Loucy (cell line): ENCODE results near the gene SNRPA1.
A peak's percentile ranks its signal among the peaks of the same experiment; 100 is the strongest.

Experiments used
- H2AFZ ChIP-seq: fragments of 200-600 bp; sonication (generic); 2 replicates; pipeline ENCODE4 v1.6.0; 2016; ENCODE audit warnings: antibody characterized with exemption, mild to moderate bottlenecking, low read length, moderate library complexity
- H3F3A ChIP-seq: fragments of 200-600 bp; 2 replicates; pipeline ENCODE4 v1.6.0; 2016; ENCODE audit warnings: antibody characterized with exemption, low read depth, mild to moderate bottlenecking
- H3K27me3 ChIP-seq: fragments of 200-600 bp; sonication (generic); 2 replicates; pipeline ENCODE4 v1.6.1; 2014; ENCODE audit warnings: low read length, mild to moderate bottlenecking; ENCODE audit not compliant: insufficient read depth, poor library complexity, severe bottlenecking
- H3K36me3 ChIP-seq: fragments of 200-600 bp; sonication (generic); 2 replicates; pipeline ENCODE4 v1.6.1; 2016; ENCODE audit warnings: low read length; ENCODE audit not compliant: insufficient read depth
- H3K4me1 ChIP-seq: fragments of 200-600 bp; sonication (generic); 2 replicates; pipeline ENCODE4 v1.5.1; 2014; ENCODE audit warnings: low read length, mild to moderate bottlenecking; ENCODE audit not compliant: insufficient read depth, poor library complexity, severe bottlenecking
- H3K4me2 ChIP-seq: fragments of 200-600 bp; sonication (generic); 2 replicates; pipeline ENCODE4 v1.6.0; 2014; ENCODE audit warnings: antibody characterized with exemption, low read length, low read depth, mild to moderate bottlenecking; ENCODE audit not compliant: poor library complexity, severe bottlenecking
- H3K4me3 ChIP-seq: fragments of 200-600 bp; sonication (generic); 2 replicates; pipeline ENCODE4 v1.5.1; 2014; ENCODE audit warnings: low read length, mild to moderate bottlenecking, mixed read lengths; ENCODE audit not compliant: poor library complexity, severe bottlenecking
- H3K79me2 ChIP-seq: fragments of 200-600 bp; sonication (generic); 2 replicates; pipeline ENCODE4 v1.6.1; 2014; ENCODE audit warnings: low read length; ENCODE audit not compliant: insufficient read depth
- H3K9ac ChIP-seq: fragments of 200-600 bp; sonication (generic); 2 replicates; pipeline ENCODE4 v1.6.0; 2014; ENCODE audit warnings: mild to moderate bottlenecking, low read depth, low read length, moderate library complexity; ENCODE audit not compliant: poor library complexity, severe bottlenecking
- H3K9me2 ChIP-seq: fragments of 200-600 bp; sonication (generic); replicated peaks from 2 replicates; pipeline ENCODE4 v1.6.1; 2016; ENCODE audit warnings: low read depth, low read length, mixed read lengths
- H3K9me3 ChIP-seq: fragments of 200-600 bp; sonication (generic); 2 replicates; pipeline ENCODE4 v1.6.1; 2014; ENCODE audit warnings: mild to moderate bottlenecking, antibody characterized with exemption, low read length, low read depth; ENCODE audit not compliant: insufficient read depth
- H4K20me1 ChIP-seq: fragments of 200-600 bp; sonication (generic); 2 replicates; pipeline ENCODE4 v1.6.0; 2014; ENCODE audit warnings: antibody characterized with exemption, low read length, mild to moderate bottlenecking; ENCODE audit not compliant: insufficient read depth, poor library complexity, severe bottlenecking
- EZH2phosphoT487 ChIP-seq: fragments of 200-600 bp; IDR thresholded peaks from 2 replicates; pipeline ENCODE4 v1.6.1; 2018; ENCODE audit warnings: antibody characterized with exemption, mild to moderate bottlenecking, moderate library complexity, borderline replicate concordance
- TF ChIP-seq, protein P1 (sequence below): fragments of 200-600 bp; sonication (generic); conservative IDR thresholded peaks from 2 replicates; pipeline ENCODE4 v1.5.1; 2014; ENCODE audit warnings: mild to moderate bottlenecking, antibody characterized with exemption, low read length

SNRPA1 gene

DNA sequence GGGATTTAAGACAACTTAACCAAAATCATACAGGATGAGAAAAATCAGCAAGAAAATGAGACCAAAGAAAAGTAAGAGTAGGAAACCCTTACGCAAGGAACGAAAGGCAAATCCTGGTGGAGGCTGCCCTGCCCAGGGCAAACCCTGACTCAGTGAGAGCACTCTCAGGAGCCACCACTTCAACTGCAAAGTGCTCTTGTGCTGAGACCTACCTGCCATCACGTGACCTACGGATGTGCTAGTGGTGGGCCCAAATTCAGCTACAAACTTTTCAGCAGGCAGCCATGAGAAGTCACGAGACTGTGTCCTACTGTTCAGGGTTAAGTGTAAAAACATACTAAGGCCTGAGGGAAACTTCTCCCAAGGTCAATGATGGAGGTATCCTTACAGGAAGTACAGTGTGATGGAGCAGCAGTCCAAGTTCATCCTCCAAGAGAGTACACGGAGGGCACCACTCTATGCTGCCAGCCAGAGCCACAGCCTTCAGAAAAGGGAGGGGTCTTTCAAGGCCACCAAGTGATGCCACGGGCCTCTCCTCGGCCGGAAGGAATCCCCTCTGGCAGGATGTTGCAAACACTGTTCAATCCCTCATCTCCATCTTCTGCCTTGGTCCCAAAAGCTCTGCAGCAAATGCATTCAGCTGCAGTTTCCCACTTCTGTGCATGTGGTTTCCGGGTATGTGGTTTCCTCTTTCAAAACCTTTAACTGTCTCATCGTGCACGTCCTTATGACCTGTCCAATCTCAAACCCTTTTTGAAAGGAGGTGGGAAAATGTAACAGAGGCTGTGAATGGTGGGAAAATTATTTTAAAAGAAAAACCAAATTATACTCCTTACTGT is 52.7 kb downstream of the SNRPA1 start:
- Histone ChIP-seq H3F3A (peaks cover 22% of the 10 kb centered on the region), H3K4me1 (peaks cover 95% of the 10 kb centered on the region), H3K79me2 (peaks cover 100% of the 10 kb centered on the region), H3K27me3 (no peaks in the 10 kb centered on the region), H3K9me3 (no peaks in the 10 kb centered on the region), H3K4me3 (peak overlapping the region; percentile 80), H3K4me2 (peak overlapping the region; percentile 96), H4K20me1 (peaks cover 76% of the 10 kb centered on the region), H2AFZ (no peak overlapping the region), H3K9me2 (no peaks in the 10 kb centered on the region), H3K36me3 (no peaks in the 10 kb centered on the region), H3K9ac (peak overlapping the region; percentile 83)
- TF ChIP-seq EZH2phosphoT487 = no peak
- TF ChIP-seq, protein P1, sequence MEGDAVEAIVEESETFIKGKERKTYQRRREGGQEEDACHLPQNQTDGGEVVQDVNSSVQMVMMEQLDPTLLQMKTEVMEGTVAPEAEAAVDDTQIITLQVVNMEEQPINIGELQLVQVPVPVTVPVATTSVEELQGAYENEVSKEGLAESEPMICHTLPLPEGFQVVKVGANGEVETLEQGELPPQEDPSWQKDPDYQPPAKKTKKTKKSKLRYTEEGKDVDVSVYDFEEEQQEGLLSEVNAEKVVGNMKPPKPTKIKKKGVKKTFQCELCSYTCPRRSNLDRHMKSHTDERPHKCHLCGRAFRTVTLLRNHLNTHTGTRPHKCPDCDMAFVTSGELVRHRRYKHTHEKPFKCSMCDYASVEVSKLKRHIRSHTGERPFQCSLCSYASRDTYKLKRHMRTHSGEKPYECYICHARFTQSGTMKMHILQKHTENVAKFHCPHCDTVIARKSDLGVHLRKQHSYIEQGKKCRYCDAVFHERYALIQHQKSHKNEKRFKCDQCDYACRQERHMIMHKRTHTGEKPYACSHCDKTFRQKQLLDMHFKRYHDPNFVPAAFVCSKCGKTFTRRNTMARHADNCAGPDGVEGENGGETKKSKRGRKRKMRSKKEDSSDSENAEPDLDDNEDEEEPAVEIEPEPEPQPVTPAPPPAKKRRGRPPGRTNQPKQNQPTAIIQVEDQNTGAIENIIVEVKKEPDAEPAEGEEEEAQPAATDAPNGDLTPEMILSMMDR = no peak

DNA sequence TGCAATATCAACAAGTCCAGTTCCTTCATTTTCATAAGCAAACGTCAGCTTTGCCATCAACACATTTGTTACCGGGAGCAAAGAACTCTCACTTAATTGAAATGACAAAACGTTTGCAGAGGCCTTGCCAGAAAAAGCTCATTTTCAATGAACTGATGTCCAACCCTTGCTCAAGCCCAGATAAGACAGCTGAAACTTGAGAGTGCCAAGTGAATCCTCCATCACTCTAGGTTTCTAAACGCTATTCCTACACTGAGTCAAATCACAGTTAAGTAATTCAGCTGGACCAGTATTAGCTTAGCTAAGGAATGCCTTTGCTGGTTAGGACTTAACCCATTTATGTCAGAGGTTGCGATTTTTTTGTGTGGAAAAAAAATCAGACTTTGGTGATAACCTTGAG is 54.7 kb downstream of the SNRPA1 start:
- peak overlapping the region; percentile 96 for H3K4me2 ChIP-seq
- H3K79me2 ChIP-seq = peaks cover 99% of the 10 kb centered on the region

DNA sequence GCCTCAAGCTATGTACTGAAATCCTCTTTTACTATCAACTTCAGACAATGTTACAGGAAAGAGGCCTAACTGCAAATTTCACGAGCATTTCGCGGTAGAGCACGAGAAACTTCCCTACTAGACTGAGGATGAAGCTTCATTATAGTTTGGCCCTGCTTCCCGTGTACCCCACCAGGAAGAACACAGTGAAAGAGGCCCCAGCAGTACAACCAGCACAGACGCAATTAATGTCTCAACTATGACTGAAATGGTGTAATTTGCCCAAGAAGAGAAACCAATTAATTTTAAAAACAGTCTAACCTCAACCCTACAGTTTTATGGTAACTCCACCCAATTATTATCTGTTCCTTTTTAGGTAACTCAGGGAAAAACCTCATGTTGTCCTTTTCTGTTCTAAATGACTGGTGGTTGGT is 55.3 kb downstream of the SNRPA1 start:
- H3K27me3 ChIP-seq = no peaks in the 10 kb centered on the region
- H3F3A ChIP-seq = peaks cover 22% of the 10 kb centered on the region
- peaks cover 70% of the 10 kb centered on the region for H4K20me1 ChIP-seq
- peak overlapping the region; percentile 80 for H3K4me3 ChIP-seq
- H2AFZ ChIP-seq = no peak overlapping the region
- peak overlapping the region; percentile 96 for H3K4me2 ChIP-seq
- no peaks in the 10 kb centered on the region for H3K9me2 ChIP-seq
- H3K79me2 ChIP-seq = peaks cover 99% of the 10 kb centered on the region
- H3K36me3 ChIP-seq = peaks cover 16% of the 10 kb centered on the region
- TF ChIP-seq, protein P1 = no peak
- no peak for TF ChIP-seq EZH2phosphoT487
- H3K9me3 ChIP-seq = no peaks in the 10 kb centered on the region
- H3K9ac ChIP-seq = peak overlapping the region; percentile 79
- peaks cover 78% of the 10 kb centered on the region for H3K4me1 ChIP-seq

More for the DNA sequence above, 54.7 kb downstream of the SNRPA1 start:
- Histone ChIP-seq H3K9me2 (no peaks in the 10 kb centered on the region), H3K9me3 (no peaks in the 10 kb centered on the region), H3K9ac (peak overlapping the region; percentile 79), H3F3A (peaks cover 22% of the 10 kb centered on the region), H3K36me3 (peaks cover 10% of the 10 kb centered on the region), H3K4me1 (peaks cover 82% of the 10 kb centered on the region), H4K20me1 (peaks cover 70% of the 10 kb centered on the region), H3K27me3 (no peaks in the 10 kb centered on the region), H3K4me3 (peak overlapping the region; percentile 80), H2AFZ (no peak overlapping the region)
- TF ChIP-seq, protein P1 = no peak
- TF ChIP-seq EZH2phosphoT487 = no peak
